Sigmoid colon (tissue), 7 donors: ENCODE measurements around the gene CSF3. TPM values are rescaled to one million over a fixed set of nuclear protein-coding genes. Genes with fewer than 3 reads are reported as not detected.
A peak's percentile ranks its signal among the peaks of the same experiment; 100 is the strongest.
"Not testable (repeated sequence)": the region's sequence is repeated elsewhere in the genome, so short reads cannot be mapped to it uniquely, and the experiment has no call there.

Experiments used
- DNase-seq: peaks from one replicate; pipeline ENCODE4 v3.0.0-alpha.2; 2019
- H3K27ac ChIP-seq, 4 donors: fragments of 200-600 bp; sonication (generic); one replicate each; pipeline ENCODE4 v1.5.1; 2016 to 2019; ENCODE audit warnings: mild to moderate bottlenecking in 1 of 4
- H3K27me3 ChIP-seq, 3 donors: fragments of 200-600 bp; sonication (generic); one replicate each; pipeline ENCODE4 v1.5.1; 2019; ENCODE audit warnings: mild to moderate bottlenecking in 1 of 3
- H3K36me3 ChIP-seq, 4 donors: fragments of 200-600 bp; sonication (generic); one replicate each; pipeline ENCODE4 v1.5.1; 2016 to 2019
- H3K4me1 ChIP-seq, 4 donors: fragments of 200-600 bp; sonication (generic); one replicate each; pipeline ENCODE4 v1.5.1; 2017 to 2019
- H3K4me3 ChIP-seq, 4 donors: fragments of 200-600 bp; sonication (generic); one replicate each; pipeline ENCODE4 v1.5.1; 2017 to 2019; ENCODE audit warnings: mild to moderate bottlenecking in 2 of 4, moderate library complexity in 1 of 4
- H3K9me3 ChIP-seq, 4 donors: fragments of 200-600 bp in 3 of 4; sonication (generic) in 3 of 4; one replicate each; pipeline versions ENCODE4 v1.5.1 to v1.6.1; 2013 to 2019
- CTCF ChIP-seq, 4 experiments: fragments of 450-650 bp in 3 of 4; fragments of 200-600 bp in 1 of 4; IDR thresholded peaks; one replicate each; pipeline ENCODE4 v1.5.1; 2016 to 2019; ENCODE audit warnings: antibody characterized with exemption in 4 of 4, mild to moderate bottlenecking in 3 of 4, moderate library complexity in 2 of 4
- EP300 ChIP-seq, 4 donors: sonication (generic); formaldehyde crosslinking; IDR thresholded peaks; one replicate each; pipeline ENCODE4 v1.6.1; 2017; ENCODE audit warnings: antibody characterized with exemption in 4 of 4
- POLR2A ChIP-seq, 2 donors: fragments of 450-650 bp; IDR thresholded peaks; one replicate each; pipeline ENCODE4 v1.6.1; 2016; ENCODE audit warnings: antibody characterized with exemption in 2 of 2, mild to moderate bottlenecking in 2 of 2, moderate library complexity in 2 of 2
- POLR2AphosphoS5 ChIP-seq, 4 donors: sonication (generic); formaldehyde crosslinking; IDR thresholded peaks; one replicate each; pipeline ENCODE4 v1.6.1; 2017; ENCODE audit warnings: antibody characterized with exemption in 4 of 4
- WGBS, 2 donors: extraction: QIAGEN DNeasy Blood & Tissue Kit; methylation state at CpG; one replicate each; pipeline ENCODE4 v1.1.7; 2013; 5-methylcytosine and 5-hydroxymethylcytosine counted together
- intact Hi-C: fragments of 100-400 bp; cut with DNase I; formaldehyde crosslinking; loops from one replicate; pipeline ENCODE4 v1.15.1; 2023
- polyA plus RNA-seq, 3 donors: library from polyadenylated mRNA; stranded (reverse); fragments of 200-250 nt; gene quantifications; one replicate each; pipeline ENCODE4 v1.2.3, GENCODE V29; 2013
- total RNA-seq, 4 donors: library from RNA; depleted of rRNA; stranded (reverse); fragments of >200 nt; gene quantifications; one replicate each; pipeline ENCODE4 v1.1.0, GENCODE V29; 2016
- donor health status: healthy with polysubstance abuse.
- donor health status: Bipolar disorder and iron deficiency.
- donor health status: healthy.

The CSF3 gene
- total and polyA plus RNA-seq, 7 donors = 1.2 to 23.3 (median 3.1) TPM; not detected in 4

- Histone ChIP-seq H3K27ac (no peak overlapping the region), H3K36me3 (no peaks in the 10 kb centered on the region), H3K4me1 (no peaks in the 10 kb centered on the region), H3K27me3 (no peaks in the 10 kb centered on the region), H3K4me3 (no peak overlapping the region), H3K9me3 (no peaks in the 10 kb centered on the region)
- DNase-seq = no peak
- WGBS, 2 donors = 84 to 88% methylated on average over 6 of the region's 6 CpGs
- TF ChIP-seq CTCF (IDR thresholded peaks at IDR 0.05) (no peak), POLR2A (IDR thresholded peaks at IDR 0.05) (no peak), POLR2AphosphoS5 (IDR thresholded peaks at IDR 0.05) (no peak), EP300 (IDR thresholded peaks at IDR 0.05) (no peak)
- intact Hi-C loops = no loop called here
Measured at GRCh38 chr17:40005520-40005919, 9.7 kb upstream of the CSF3 start.

DNA sequence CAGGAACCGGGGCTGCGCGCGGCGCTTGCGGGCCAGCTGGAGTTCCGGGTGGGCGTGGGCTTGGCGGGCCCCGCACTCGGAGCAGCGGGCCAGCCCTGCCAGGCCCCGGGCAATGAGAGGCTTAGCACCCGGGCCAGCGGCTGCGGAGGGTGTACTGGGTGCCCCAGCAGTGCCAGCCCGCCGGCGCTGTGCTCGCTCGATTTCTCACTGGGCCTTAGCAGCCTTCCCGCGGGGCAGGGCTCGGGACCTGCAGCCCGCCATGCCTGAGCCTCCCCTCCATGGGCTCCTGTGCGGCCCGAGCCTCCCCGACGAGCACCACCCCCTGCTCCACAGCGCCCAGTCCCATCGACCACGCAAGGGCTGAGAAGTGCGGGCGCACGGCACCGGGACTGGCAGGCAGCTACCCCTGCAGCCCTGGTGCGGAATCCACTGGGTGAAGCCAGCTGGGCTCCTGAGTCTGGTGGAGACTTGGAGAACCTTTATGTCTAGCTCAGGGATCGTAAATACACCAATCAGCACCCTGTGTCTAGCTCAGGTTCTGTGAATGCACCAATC, 4.2 kb upstream of the CSF3 start:
- H3K9me3 ChIP-seq, DNase-seq, H3K27me3 ChIP-seq, intact Hi-C loops, H3K36me3 ChIP-seq, H3K27ac ChIP-seq, H3K4me3 ChIP-seq: not testable (repeated sequence)
- 93 to 96% methylated on average over 38 of the region's 38 CpGs for WGBS, 2 donors
- H3K4me1 ChIP-seq = peaks cover 0 to 13% (median 9%) of the 10 kb centered on the region in 4 donors

- not testable (repeated sequence) for H3K9me3 ChIP-seq
- intact Hi-C loops = loop anchor here (2.0 kb wide), 1 partner anchor 179 kb away; no protein-coding TSS in a partner anchor
- 73 to 76% methylated on average over 21 of the region's 22 CpGs for WGBS, 2 donors
Measured at GRCh38 chr17:40012017-40012647, 3.1 kb upstream of the CSF3 start.

DNA sequence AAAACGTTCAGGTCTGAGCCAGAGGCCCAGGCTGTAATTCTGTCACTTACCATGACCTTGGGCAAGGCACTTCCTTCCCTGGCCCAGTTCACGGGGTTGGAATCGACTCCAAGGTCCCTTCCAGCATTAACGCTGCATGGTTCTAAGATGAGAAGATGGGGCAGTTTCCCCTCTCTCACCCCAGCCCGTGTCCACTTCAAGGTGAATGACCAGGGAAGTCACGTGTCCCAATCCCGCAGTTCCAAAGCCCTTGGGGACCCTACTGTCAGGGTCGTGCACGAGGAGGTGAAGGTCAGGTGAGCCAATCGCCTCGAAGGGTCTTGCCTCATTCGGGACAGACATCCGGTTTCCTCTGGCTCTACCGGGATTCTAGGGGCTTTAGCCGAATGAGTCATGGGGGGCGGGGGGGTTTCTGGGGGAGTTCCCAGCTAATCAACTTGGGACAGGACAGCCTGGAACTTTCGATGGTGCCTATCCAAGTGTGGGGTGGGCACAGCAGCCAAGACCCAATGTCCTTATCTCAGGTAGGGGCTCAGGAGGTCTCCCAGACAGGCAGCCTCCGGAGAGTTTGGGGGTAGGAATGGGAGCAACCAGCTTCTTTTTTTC, 762 bp upstream of the CSF3 start:
- TF ChIP-seq CTCF (IDR thresholded peaks at IDR 0.05) (no peak), POLR2AphosphoS5 (IDR thresholded peaks at IDR 0.05) (peak in 1 of 4 donors; percentile 51), POLR2A (IDR thresholded peaks at IDR 0.05) (no peak), EP300 (IDR thresholded peaks at IDR 0.05) (no peak)
- WGBS, 2 donors = 15 to 53% methylated on average over 18 of the region's 18 CpGs
- intact Hi-C loops = loop anchor here (1.0 kb wide), 1 partner anchor 13 kb away; no protein-coding TSS in a partner anchor
- no peaks in the 10 kb centered on the region for H3K27me3 ChIP-seq
- peak overlapping the region; percentile 32 to 48 (median 42) for H3K27ac ChIP-seq
- H3K9me3 ChIP-seq = no peaks in the 10 kb centered on the region
- H3K4me3 ChIP-seq = no peak overlapping the region
- peaks cover 0 to 38% (median 30%) of the 10 kb centered on the region in 4 donors for H3K4me1 ChIP-seq
- H3K36me3 ChIP-seq = peaks cover 0 to 3% (median 2%) of the 10 kb centered on the region in 4 donors
- peak; percentile 78 for DNase-seq

More at GRCh38 chr17:40012017-40012647, 3.1 kb upstream of the CSF3 start:
- H3K4me3 ChIP-seq, DNase-seq, H3K36me3 ChIP-seq, H3K27ac ChIP-seq, H3K27me3 ChIP-seq: not testable (repeated sequence)
- peaks cover 0 to 15% (median 9%) of the 10 kb centered on the region in 4 donors for H3K4me1 ChIP-seq

DNA sequence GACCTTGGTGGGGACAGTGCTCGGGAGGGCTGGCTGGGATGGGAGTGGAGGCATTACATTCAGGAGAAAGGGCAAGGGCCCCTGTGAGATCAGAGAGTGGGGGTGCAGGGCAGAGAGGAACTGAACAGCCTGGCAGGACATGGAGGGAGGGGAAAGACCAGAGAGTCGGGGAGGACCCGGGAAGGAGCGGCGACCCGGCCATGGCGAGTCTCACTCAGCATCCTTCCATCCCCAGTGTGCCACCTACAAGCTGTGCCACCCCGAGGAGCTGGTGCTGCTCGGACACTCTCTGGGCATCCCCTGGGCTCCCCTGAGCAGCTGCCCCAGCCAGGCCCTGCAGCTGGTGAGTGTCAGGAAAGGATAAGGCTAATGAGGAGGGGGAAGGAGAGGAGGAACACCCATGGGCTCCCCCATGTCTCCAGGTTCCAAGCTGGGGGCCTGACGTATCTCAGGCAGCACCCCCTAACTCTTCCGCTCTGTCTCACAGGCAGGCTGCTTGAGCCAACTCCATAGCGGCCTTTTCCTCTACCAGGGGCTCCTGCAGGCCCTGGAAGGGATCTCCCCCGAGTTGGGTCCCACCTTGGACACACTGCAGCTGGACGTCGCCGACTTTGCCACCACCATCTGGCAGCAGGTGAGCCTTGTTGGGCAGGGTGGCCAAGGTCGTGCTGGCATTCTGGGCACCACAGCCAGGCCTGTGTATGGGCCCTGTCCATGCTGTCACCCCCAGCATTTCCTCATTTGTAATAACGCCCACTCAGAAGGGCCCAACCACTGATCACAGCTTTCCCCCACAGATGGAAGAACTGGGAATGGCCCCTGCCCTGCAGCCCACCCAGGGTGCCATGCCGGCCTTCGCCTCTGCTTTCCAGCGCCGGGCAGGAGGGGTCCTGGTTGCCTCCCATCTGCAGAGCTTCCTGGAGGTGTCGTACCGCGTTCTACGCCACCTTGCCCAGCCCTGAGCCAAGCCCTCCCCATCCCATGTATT, 1.1 kb downstream of the CSF3 start:
- TF ChIP-seq POLR2A (IDR thresholded peaks at IDR 0.05) = no peak
- TF ChIP-seq CTCF (IDR thresholded peaks at IDR 0.05) = no peak
- no peak for TF ChIP-seq EP300 (IDR thresholded peaks at IDR 0.05)
- no peak for TF ChIP-seq POLR2AphosphoS5 (IDR thresholded peaks at IDR 0.05)
- DNase-seq = no peak
- peaks cover 0 to 50% (median 38%) of the 10 kb centered on the region in 4 donors for H3K4me1 ChIP-seq
- peaks cover 0 to 17% (median 9%) of the 10 kb centered on the region in 4 donors for H3K36me3 ChIP-seq
- no peaks in the 10 kb centered on the region for H3K9me3 ChIP-seq
- WGBS, 2 donors = 84 to 85% methylated on average over 26 of the region's 26 CpGs
- peak overlapping the region in 2 of 4 donors; percentile 70 to 79 for H3K27ac ChIP-seq
- H3K27me3 ChIP-seq = no peaks in the 10 kb centered on the region
- intact Hi-C loops = loop anchor here (5.0 kb wide), 1 partner anchor 276 kb away; no protein-coding TSS in a partner anchor
- no peak overlapping the region for H3K4me3 ChIP-seq
